Stimulated activated CD8-positive, alpha-beta memory T cell treated with anti-CD3 and anti-CD28 coated beads, Interleukin-4, amount 100 ng/mL, for 24 hours (primary cell): Measurements from ENCODE around the gene GPBP1L1.
"Not testable (repeated sequence)": the region's sequence is repeated elsewhere in the genome, so short reads cannot be mapped to it uniquely, and the experiment has no call there.

ENCODE experiments used
- DNase-seq: peaks from one replicate; pipeline ENCODE4 v3.0.0-alpha.2; 2020; ENCODE audit warnings: low read depth

The GPBP1L1 gene

DNA sequence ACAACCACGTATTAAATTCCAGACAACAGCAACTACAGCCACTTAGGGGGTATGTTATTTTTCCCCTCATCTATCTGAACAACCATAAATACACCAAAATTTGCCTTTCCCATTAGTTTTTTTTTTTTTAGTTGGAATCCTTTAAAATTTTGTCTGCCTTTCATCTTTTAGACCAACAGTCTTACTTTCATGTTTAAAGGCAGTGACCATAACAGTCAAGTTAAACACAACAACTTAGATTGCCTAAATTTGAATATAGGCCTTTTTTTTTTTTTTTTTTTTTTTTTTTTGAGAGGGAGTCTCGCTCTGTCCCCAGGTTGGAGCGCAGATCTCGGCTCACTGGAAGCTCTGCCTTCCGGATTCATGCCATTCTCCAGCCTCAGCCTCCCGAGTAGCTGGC lies 3.4 kb downstream of the GPBP1L1 start:
- DNase-seq = no peak

DNA sequence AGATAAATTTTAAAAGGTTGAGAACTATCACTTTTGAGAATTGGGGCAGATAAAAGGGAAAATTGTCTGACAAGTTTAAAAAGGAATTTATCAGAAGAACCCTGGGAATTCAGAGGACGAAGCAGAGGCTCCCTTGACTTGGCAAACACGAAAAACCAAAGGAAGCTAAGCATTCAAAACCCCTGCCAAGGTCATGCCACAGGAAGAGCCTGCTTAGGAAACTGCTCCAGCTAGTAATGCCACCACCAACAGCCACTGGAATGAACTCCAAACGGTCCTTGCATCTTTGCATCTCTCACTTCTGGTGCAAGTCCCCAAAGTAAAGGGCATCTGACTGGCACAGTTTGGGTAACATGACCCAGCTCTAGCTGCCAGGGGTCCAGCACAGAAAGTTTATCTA lies 7.2 kb downstream of the GPBP1L1 start:
- DNase-seq = no peak

DNA sequence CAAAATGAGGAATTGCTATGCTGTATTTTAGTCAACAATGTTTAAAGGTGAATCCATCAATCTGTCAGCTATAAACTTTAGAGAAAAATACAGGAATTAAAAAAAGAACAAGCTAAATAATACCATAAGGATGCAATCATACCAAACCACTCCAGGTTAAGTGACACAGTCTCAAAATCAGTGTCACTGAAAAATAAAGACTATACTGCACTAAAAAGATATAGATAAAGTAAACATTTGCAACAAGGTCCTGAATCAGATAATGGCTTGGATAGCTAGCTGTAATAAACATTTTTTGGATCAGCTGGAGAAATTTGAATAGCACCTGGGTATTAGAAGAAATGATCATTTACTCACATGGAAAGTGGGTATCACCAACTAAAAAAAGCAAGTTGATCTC lies 7.8 kb downstream of the GPBP1L1 start:
- no peak for DNase-seq

DNA sequence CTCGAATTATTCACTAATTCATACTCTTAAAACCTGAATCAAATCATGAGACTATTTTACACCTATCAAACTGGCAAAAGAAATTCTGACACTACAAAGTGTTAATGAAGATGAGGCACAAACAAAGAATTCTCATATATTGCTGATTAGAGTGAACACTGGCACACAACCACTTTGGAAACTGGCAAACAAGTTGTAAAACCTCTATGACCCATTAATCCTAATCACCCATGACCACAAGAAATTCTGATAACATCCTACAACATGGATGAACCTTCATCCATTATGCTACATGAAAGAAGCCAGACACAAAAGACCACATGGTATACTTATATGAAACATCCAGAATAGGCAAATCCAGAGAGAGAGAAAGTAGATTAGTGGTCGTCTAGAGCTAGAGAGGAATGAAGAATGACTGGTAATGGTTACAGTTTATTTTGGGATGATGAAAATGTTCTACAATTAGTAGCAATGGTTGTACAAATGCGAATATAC lies 8.5 kb downstream of the GPBP1L1 start:
- no peak for DNase-seq

DNA sequence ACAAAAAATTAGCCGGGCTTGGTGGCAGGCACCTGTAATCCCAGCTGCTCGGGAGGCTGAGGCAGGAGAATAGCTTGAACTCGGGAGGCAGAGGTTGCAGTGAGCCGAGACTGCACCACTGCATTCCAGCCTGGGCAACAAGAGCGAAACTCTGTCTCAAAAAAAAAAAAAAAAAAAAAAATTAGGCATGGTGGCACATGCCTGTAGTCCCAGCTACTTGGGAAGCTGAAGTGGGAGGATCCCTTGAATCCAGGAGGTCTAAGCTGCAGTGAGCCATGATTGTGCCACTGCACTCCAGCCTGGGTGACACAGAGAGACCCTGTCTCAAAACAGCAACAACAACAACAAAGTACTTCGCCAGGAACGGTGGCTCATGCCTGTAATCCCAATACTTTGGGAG lies 9.8 kb downstream of the GPBP1L1 start:
- DNase-seq = not testable (repeated sequence)

DNA sequence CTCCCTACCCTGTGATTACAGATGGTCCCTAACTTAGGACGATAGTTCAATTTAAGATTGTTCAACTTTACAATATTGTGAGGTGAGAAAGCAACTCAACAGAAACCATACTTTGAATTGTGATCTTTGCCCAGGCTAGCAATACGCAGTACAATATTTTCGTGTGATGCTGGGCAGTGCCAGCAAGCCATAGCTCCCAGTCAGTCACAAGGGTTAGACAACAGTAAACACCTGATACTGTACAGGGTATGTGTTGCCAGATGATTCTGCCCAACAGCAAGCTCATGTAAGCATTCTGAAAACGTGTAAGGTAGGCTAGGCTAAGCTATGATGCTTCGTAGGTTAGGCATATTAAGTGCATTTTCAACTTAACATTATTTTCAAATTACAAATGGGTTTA lies 11.9 kb downstream of the GPBP1L1 start:
- DNase-seq = no peak

DNA sequence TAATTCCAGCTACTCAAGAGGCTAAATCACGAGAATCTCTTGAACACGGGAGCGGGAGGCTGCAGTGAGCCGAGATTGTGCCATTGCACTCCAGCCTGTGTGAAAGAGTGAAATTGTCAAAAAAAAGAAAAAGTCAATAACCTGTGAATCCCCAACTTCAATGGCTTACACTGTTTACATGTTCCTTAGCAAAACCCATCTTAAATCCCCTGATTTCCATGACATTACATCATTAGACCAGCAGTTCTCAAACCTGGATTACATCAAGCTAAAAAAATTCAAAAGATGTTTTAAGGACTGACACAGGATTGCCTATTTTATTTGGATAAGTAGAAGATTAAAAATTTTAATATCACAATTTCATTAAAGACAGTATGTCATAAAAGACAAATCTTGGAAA lies 12.4 kb downstream of the GPBP1L1 start:
- no peak for DNase-seq

DNA sequence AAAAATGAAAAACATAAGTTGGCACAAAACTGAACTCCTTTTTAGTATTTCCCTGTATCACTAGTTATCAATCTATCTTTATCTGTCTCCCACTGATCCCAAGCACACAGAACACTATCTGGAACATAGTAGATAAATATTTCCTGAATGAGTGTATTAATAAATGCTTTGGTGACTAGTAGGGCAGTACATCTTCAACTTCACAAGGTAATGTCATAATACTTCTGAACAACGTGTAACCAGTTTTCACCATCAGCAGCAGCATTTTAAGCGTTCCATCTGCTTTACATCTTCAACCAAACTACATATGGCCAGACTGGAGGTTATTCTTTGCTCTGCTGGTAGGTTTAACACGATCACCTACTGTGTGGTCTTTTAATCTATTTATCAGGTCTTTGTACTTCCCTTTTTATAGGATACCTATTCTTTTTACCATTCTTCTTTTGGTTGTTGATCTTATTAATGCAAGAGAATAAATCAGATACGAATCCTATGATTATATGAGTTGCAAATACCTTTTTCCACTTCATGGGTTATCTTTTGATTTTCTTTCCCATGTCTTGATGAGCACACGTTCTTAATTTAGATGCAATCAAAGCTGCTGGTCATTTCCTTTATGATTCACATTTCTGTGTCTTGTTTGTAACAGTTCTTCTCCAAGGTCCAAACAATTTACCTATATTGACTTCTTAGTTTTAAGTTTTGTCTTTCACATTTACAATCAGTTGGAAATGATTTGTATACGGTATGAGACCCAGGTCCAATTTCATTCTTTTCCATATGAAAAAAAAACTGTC lies 16.3 kb downstream of the GPBP1L1 start:
- DNase-seq = no peak

DNA sequence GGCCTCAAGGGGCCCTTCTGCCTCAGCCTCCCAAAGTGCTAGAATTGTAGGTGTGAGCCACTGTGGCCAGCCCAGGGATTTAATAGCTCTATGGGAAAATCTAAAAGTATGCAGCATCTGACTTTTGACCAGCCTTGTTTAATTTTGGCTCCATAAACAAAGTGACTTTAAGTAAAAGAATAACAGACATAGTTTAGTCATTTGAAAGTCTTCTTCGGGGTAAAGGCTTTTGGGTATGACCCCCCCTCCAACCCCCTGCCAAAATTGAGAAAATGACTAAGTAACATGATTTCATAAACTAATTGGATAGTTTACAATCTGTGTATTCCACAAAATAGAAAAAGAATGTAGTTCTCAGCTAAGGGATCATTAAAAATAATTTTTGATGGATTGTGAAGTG lies 17.0 kb downstream of the GPBP1L1 start:
- no peak for DNase-seq

DNA sequence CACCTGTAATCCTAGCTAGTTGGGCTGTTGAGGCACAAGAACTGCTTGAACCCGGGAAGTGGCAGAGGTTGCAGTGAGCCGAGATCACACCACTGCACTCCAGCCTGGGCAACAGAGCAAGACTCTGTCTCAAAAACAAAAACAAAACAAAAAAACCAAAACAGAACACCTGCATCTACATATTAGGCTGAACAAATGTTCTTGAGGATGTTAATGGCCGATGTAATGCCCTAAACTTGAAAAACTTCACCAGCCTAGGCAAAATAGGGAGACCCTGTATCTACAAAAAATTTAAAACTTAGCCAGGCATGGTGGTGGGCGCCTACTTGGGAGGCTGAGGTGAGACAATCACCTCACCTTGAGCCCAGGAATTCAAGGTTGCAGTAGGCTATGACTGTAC lies 17.8 kb downstream of the GPBP1L1 start:
- no peak for DNase-seq

DNA sequence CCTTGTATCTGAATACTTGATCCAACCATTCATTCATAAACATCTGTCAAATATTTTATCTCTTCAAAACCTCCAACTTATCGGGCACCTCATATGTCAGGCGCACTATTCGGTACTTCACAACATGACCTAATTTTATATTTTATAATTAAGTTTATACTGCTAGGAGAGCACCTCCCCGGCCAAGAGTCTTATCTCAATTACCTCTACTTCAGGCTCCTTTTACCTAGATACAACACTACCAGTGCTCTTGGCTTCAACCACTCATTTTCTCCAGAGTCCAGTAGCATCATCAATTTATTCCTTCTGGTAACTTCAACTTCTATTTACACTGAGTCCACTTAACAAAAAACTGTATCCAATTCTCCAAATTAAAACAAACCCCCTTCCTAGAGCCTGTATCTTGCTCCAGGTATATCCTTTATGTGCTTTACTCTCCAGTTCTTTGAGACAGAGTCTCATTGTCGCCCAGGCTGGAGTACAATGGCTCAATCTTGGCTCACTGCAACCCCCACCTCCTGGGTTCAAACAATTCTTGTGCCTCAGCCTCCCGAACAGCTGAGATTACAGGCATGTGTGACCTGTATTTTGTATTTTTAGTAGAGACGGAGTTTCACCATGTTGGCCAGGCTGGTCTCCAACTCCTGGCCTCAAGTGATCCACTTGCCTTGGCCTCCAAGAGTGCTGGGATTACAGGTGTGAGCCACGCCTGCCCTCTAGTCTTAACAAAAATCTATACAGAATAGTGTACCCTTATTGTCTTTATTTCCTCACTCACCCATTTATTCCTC lies 18.8 kb downstream of the GPBP1L1 start:
- DNase-seq = no peak

DNA sequence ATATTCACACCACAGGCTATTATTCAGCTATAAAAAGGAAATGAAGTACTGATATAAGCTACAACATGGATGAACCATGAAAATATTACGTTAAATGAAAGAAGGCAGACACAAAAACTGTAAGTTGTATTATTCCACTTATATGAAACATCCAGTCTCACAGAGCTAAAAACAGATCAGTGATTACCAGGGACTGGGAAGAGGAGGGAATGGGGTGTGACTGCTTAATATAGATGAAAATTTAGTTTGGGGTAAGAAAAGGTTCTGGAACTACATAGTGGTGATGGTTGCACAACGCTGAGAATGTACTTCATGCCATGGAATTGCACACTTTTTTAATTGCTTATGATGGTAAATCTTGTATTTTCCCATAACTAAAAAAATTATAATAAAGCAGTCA lies 19.5 kb downstream of the GPBP1L1 start:
- no peak for DNase-seq

DNA sequence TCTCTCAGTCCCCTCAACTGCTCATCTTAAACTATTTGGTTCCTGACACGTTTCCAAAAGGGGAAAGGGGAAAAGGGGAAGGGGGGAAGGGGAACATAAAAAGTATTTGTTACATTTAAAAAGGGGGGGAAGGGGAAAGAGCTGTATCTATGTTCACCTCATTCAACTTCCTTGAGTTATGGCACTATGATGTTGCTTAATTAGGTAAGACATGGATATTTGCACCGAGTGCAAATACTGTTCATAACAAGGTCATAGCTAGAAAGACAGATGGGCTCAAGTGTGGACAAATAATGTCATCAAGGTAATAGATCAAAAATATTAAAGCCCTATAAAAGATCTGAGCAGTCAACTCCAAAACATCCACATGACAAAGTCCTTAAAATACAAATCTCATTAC lies 26.0 kb downstream of the GPBP1L1 start:
- DNase-seq = no peak

DNA sequence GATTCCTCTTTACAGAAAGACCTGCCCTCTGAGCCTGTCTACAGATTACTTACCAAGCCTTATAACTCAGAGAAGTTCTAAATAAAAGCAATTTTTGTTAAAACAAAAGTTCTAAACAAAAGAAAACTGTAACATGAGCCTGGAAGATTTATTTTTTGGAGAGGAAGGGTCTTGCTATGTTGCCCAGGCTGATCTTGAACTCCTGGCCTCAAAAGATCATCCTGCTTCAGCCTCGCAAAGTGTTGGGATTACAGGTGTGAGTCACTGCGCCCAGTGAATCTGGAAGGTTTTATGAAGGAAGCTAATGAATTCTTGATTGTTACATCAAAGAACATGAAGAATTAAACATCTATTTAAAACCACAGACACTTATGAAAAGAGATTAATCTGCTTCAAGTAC lies 27.1 kb downstream of the GPBP1L1 start:
- no peak for DNase-seq

DNA sequence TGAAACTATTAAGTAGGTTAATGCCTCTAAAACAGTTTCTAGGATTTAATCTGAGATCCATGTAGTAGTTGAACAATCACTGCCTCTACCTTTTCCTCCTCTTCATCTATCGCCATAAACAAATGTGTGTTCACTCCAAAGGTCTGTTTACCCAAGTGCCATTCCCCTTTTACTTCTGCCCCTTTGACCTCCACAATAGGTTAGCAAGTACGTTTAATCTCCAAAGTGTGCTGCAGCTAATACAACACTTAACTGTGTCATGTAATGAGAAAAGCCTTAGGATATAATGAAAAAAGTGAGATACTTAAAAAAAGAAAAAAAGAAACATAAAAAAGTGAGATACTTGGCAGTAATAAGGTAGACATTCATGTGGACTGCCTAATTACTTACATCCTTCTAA lies 28.2 kb downstream of the GPBP1L1 start:
- no peak for DNase-seq

DNA sequence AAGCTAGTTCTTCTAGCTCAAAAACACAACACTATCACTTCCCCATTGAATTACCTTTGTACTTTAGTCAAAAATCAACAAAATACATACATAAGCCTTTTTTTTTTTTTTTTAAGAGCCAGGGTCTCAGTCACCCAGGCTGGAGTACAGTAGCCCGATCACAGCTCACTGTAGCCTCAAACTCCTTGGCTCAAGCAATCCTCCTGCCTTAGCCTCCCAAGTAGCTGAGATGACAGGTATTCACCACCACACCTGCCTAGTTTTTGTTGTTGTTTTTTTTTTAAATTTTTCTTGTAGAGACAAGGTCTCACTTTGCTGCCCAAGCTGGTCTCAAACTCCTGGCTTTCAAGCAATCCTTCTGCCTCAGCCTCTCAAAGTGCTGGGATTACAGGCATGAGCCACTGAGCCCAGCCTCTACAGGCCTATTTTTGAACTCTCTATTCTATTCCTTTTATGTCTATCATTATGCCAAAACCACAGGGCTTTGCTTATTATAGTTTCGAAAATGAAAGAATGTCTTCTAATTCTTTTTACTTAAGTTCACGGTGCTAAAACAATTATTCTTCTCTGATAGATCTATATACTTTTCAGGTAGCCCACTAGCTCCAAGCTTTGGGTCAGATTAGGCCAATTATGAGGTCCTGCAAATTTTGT lies 29.6 kb downstream of the GPBP1L1 start:
- no peak for DNase-seq

DNA sequence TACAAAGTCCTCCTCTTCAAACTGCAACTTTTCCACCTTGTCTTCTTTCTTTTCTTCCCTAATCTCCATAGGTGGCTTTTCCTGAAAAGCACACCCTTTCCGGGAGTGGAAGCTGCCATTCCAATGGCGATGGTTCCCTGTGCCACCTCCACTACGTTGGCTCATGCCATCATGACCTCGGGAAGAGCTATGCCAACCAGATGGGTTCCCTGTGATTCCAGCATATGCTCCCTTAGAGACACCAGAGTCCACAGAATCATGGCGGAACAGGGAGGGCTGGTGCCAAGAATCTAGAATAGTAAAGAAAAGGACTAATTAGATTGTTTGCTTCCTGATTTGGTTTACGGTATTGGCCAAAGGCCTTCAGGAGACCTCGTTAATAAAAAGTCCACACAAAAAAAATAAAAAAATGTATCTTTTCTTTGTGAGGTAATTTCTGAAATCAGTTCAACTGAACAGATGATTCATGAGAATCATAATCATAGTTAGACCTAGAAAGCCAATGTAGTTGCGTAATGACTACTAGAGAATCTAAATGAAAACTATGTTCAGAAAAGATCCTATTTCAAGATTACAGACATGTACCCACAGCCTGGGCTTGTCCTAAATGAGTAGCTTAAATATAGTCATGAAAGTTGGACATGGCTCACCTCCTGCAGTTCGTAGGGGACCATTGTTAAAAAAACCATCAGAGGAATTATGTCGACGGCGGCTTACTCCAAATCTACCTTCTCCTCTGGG lies 31.6 kb downstream of the GPBP1L1 start:
- no peak for DNase-seq

DNA sequence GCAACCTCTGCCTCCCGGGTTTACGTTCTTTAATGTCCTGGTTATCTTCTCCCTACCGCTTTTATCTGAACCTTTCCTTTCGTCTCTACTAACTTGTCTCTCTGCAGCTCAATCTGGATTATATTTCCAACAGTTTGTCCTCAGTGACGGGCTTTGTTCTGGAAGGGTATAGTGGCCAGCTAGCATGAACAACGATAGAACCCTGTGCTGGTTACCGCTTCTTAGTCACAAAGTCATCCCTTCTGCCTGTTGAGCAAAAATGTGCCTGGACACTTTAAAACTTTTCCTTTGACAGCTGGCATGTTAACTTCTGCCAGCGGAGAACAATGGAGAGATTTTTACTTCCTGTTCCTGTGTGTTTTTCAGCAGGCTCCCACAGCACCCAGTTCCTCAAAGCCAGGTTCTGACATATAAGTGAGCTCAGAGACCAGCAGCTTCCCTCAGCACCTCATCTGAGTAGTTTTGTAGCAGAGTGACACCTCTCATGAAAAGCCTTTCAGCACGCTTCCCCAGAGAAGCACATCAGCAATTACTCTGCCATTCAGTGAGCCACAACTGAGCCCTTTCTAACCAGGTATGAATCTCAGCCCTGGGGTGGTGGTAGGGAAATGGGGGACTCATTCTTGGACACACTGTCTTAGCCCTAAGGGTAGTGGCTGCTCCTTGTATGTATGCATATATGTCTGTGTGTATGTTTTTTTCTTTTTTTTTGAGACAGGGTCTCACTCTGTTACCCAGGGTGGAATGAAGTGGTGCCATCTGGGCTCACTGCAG lies 38.9 kb downstream of the GPBP1L1 start:
- no peak for DNase-seq

DNA sequence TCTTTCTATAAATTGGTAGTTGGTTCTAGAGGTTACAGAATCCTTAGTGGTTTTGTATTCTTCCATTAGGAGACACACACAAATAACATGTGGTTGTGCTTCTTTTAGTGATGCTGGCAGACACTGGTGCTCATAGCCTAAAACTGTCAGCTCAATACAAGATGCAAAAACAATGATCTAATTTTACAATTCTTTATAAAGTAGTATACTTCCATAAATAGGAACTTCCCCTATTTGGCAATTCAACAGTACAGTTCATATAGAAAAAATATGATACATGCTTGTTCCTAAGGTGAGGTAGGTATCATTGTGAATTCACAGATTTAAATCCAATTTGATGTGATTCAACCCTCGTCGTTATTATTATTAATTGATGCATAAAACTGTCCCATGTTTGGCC lies 41.7 kb downstream of the GPBP1L1 start:
- DNase-seq = no peak

DNA sequence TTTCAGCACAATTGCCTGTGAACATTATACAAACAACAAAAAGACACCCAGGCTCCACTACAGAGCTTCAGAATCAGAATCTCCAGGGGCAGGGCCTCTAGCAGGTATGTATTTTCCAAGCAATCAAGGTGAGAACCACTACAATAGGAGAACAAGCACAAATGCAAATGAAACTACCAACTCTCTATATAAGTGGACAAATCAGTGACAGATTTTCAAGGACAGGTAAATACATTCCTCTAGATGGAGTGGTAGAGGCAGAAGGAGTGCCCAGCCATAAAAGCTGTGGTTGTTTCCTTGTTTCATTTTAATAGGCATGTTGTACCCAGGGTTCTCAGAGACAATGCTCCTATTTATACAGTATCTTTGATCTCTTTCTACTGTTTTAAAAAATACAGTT lies 42.4 kb downstream of the GPBP1L1 start:
- no peak for DNase-seq

DNA sequence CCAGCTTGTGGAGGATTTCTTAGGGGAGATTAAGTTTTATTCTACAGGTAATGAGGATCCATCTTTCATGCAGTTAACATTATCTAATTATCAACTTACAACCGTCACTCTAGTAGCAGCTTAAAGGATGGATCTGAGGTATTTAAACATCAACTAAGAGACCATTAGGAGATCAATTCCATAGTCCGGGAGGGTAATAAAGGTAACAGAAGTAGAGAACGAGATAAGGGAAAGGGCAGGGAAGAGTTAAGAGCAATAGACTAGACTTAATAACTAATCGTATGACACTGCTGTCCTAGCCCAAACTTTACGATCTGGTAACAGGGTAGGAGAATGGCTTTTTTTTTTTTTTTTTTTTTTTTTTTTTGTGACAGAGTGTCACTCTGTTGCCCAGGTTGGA lies 43.0 kb downstream of the GPBP1L1 start:
- no peak for DNase-seq
